Natural killer cell (primary cell): Measurements from ENCODE around the gene PHKG2. TPM values are rescaled to one million over a fixed set of nuclear protein-coding genes. Genes with fewer than 3 reads are reported as not detected.

ENCODE experiments used
- ATAC-seq, 3 donors: fragments of 150-1000 bp in 2 of 3; fragments of 200-7000 bp in 1 of 3; cut with Tn5 transposase; 1 replicate in 1 of 3; 2 replicates in 2 of 3; pipeline ENCODE4 v1.10.0; 2021; ENCODE audit warnings: mild to moderate bottlenecking in 2 of 3, moderate library complexity in 2 of 3
- DNase-seq, 2 donors: peaks; one replicate each; pipeline versions ENCODE4 v3.0.0 to v3.0.0-alpha.2; 2013 to 2021; ENCODE audit warnings: mixed read lengths in 1 of 2
- H3K27ac ChIP-seq: one replicate; pipeline ENCODE4 v1.5.1; 2013; ENCODE audit warnings: mild to moderate bottlenecking, low read length
- H3K27me3 ChIP-seq: one replicate; pipeline ENCODE4 v1.6.1; 2013; ENCODE audit warnings: low read length; ENCODE audit not compliant: control insufficient read depth, insufficient read depth
- H3K36me3 ChIP-seq: one replicate; pipeline ENCODE4 v1.6.1; 2013; ENCODE audit warnings: low read length; ENCODE audit not compliant: control insufficient read depth, insufficient read depth
- H3K4me1 ChIP-seq: one replicate; pipeline ENCODE4 v1.6.1; 2013; ENCODE audit warnings: low read length; ENCODE audit not compliant: control insufficient read depth, insufficient read depth
- H3K4me3 ChIP-seq: one replicate; pipeline ENCODE4 v1.5.1; 2013; ENCODE audit warnings: low read length
- H3K9me3 ChIP-seq: one replicate; pipeline ENCODE4 v1.6.1; 2013; ENCODE audit warnings: low read length; ENCODE audit not compliant: control insufficient read depth, insufficient read depth
- H3K27ac Mint-ChIP-seq, 2 donors: one replicate each; pipeline ENCODE4 v1.8.0; 2022; ENCODE audit warnings: mild to moderate bottlenecking in 2 of 2, mixed read lengths in 2 of 2, moderate library complexity in 1 of 2
- H3K27me3 Mint-ChIP-seq, 2 donors: one replicate each; pipeline ENCODE4 v1.8.0; 2022; ENCODE audit warnings: low read depth in 2 of 2, mixed read lengths in 2 of 2
- H3K36me3 Mint-ChIP-seq: one replicate; pipeline ENCODE4 v1.8.0; 2022; ENCODE audit warnings: mixed read lengths
- H3K4me1 Mint-ChIP-seq, 2 donors: one replicate each; pipeline ENCODE4 v1.8.0; 2022; ENCODE audit warnings: mixed read lengths in 2 of 2
- H3K4me3 Mint-ChIP-seq: one replicate; pipeline ENCODE4 v1.8.0; 2022; ENCODE audit warnings: mild to moderate bottlenecking, moderate library complexity, mixed read lengths
- H3K9me3 Mint-ChIP-seq, 2 donors: one replicate each; pipeline ENCODE4 v1.8.0; 2022; ENCODE audit warnings: mixed read lengths in 2 of 2
- WGBS: methylation state at CpG from one replicate; pipeline ENCODE4 v1.1.7; 2013; ENCODE audit warnings: missing lambda C conversion rate; ENCODE audit not compliant: insufficient coverage; 5-methylcytosine and 5-hydroxymethylcytosine counted together
- intact Hi-C: fragments of 100-400 bp; cut with micrococcal nuclease; formaldehyde crosslinking; loops from one replicate; pipeline ENCODE4 v1.14.2; 2022
- total RNA-seq, 4 donors: library from RNA; stranded (reverse); fragments of 120-200 nt in 1 of 4; gene quantifications; one replicate each; pipeline versions ENCODE4 v1.2.3 to v1.2.4, GENCODE V29; 2013 to 2022
- TF ChIP-seq, protein P1 (sequence below): fragments of 200-600 bp; IDR thresholded peaks from one replicate; pipeline ENCODE4 v1.8.0; 2022; ENCODE audit warnings: antibody characterized with exemption

PHKG2 gene
- total RNA-seq, 3 donors from 2014 or later (not counting 1 experiment from before 2014, with no cell fraction given) = 50.5 to 86.1 (median 64.8) TPM

DNA sequence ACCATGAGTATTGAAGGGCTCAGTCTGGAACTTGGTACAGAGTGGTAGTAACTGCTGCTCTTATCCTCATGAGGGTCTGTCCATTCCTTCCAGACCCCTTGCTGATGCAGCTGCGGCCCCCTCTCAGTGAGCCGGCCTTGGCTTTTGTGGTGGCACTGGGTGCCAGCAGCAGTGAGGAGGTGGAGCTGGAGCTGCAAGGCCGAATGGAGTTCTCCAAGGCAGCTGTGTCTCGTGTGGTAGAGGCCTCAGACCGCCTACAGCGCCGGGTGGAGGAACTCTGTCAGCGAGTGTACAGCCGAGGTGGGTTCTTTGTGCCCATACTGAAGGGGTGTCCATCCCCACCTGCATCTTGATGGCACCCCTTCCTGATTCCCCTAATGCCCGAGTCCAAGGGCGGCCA is 15.9 kb downstream of the PHKG2 start:
- Mint-ChIP-seq H3K4me1 (peaks cover 43 to 67% of the 10 kb centered on the region in 2 donors), H3K9me3 (no peaks in the 10 kb centered on the region), H3K4me3 (peak overlapping the region; percentile 95), H3K27me3 (no peaks in the 10 kb centered on the region), H3K36me3 (peaks cover 7% of the 10 kb centered on the region), H3K27ac (peak overlapping the region; percentile 92)
- Histone ChIP-seq H3K4me1 (peaks cover 71% of the 10 kb centered on the region), H3K9me3 (no peaks in the 10 kb centered on the region), H3K27me3 (no peaks in the 10 kb centered on the region), H3K4me3 (no peak overlapping the region), H3K36me3 (peaks cover 55% of the 10 kb centered on the region), H3K27ac (no peak overlapping the region)
- intact Hi-C loops = loop anchor here (5.0 to 10.0 kb wide), 2 partner anchors 49 to 158 kb away; partner anchors contain the start of gene FBXL19
- TF ChIP-seq, protein P1, sequence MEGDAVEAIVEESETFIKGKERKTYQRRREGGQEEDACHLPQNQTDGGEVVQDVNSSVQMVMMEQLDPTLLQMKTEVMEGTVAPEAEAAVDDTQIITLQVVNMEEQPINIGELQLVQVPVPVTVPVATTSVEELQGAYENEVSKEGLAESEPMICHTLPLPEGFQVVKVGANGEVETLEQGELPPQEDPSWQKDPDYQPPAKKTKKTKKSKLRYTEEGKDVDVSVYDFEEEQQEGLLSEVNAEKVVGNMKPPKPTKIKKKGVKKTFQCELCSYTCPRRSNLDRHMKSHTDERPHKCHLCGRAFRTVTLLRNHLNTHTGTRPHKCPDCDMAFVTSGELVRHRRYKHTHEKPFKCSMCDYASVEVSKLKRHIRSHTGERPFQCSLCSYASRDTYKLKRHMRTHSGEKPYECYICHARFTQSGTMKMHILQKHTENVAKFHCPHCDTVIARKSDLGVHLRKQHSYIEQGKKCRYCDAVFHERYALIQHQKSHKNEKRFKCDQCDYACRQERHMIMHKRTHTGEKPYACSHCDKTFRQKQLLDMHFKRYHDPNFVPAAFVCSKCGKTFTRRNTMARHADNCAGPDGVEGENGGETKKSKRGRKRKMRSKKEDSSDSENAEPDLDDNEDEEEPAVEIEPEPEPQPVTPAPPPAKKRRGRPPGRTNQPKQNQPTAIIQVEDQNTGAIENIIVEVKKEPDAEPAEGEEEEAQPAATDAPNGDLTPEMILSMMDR = no peak
- WGBS = 93% methylated on average over 11 of the region's 11 CpGs
- no peak for ATAC-seq
- no peak for DNase-seq

DNA sequence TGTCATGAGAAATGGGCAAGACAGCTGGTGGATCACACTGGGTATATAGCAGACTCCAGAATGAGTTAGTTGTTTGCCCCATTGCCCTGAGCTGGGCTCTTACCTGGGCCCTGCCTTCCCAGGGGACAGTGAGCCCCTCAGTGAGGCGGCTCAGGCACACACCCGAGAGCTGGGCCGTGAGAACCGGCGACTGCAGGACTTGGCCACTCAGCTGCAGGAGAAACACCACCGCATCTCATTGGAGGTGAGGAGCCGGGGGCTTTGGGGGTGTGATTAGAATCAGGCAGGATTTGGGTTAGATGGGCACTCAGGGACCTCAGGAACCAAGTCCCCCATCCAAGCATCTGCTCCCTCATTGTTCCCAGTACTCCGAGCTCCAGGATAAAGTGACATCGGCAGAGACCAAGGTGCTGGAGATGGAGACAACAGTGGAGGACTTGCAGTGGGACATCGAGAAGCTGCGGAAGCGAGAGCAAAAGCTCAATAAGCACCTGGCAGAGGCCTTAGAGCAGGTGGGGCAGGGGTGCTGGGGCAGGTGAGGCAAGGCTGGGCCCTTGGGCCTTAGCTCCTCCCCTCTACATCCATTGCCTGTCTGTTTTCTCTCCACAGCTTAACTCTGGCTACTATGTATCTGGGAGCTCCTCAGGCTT is 16.7 kb downstream of the PHKG2 start:
- DNase-seq = no peak
- peaks cover 67% of the 10 kb centered on the region for H3K4me1 ChIP-seq
- no peaks in the 10 kb centered on the region for H3K9me3 Mint-ChIP-seq
- H3K27ac Mint-ChIP-seq = no peak overlapping the region
- H3K4me3 ChIP-seq = no peak overlapping the region
- H3K4me1 Mint-ChIP-seq = peaks cover 43 to 64% of the 10 kb centered on the region in 2 donors
- H3K36me3 ChIP-seq = peaks cover 62% of the 10 kb centered on the region
- ATAC-seq = no peak
- H3K27me3 Mint-ChIP-seq = no peaks in the 10 kb centered on the region
- intact Hi-C loops = loop anchor here (5.0 to 10.0 kb wide), 2 partner anchors 50 to 157 kb away; partner anchors contain the start of gene FBXL19
- no peaks in the 10 kb centered on the region for H3K27me3 ChIP-seq
- H3K4me3 Mint-ChIP-seq = no peak overlapping the region
- peaks cover 9% of the 10 kb centered on the region for H3K36me3 Mint-ChIP-seq
- H3K9me3 ChIP-seq = no peaks in the 10 kb centered on the region
- WGBS = 98% methylated on average over 12 of the region's 12 CpGs
- TF ChIP-seq, protein P1 = no peak
- no peak overlapping the region for H3K27ac ChIP-seq

DNA sequence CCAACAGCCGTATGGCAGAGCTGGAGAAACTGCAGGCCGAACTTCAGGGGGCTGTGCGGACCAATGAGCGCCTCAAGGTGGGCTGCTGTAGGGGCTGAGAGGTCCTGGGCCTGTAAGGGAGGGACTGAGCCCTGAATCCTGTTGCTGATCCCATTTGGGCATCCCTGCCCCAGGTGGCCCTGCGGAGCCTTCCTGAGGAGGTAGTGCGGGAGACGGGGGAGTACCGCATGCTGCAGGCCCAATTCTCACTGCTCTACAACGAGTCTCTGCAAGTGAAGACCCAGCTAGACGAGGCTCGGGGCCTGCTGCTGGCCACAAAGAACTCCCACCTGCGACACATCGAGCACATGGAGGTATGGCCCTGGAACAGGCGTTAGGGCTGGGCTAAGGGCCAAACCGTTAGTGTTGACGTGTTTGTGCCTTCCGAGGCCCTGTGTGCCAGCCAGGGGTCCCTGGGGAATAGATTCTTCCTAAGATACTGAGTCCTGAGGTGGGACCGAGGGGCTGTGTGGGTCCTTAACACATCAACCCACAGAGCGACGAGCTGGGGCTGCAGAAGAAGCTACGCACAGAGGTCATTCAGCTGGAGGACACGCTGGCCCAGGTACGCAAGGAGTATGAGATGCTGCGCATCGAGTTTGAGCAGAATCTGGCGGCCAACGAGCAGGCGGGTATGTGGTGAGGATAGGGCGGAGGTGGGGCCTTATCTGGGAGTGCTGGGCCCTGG is 18.1 kb downstream of the PHKG2 start:
- Histone ChIP-seq H3K4me1 (peaks cover 53% of the 10 kb centered on the region), H3K9me3 (no peaks in the 10 kb centered on the region), H3K27me3 (no peaks in the 10 kb centered on the region), H3K4me3 (no peak overlapping the region), H3K36me3 (peaks cover 69% of the 10 kb centered on the region), H3K27ac (no peak overlapping the region)
- Mint-ChIP-seq H3K36me3 (peaks cover 9% of the 10 kb centered on the region), H3K27me3 (no peaks in the 10 kb centered on the region), H3K27ac (peak overlapping the region; percentile 7 to 82), H3K4me1 (peaks cover 36 to 53% of the 10 kb centered on the region in 2 donors), H3K9me3 (no peaks in the 10 kb centered on the region), H3K4me3 (peak overlapping the region; percentile 31)
- ATAC-seq (no peak), DNase-seq (no peak)
- WGBS = 97% methylated on average over 29 of the region's 29 CpGs
- TF ChIP-seq, protein P1 = no peak
- intact Hi-C loops = loop anchor here (10.0 kb wide), 1 partner anchor 52 kb away; no protein-coding TSS in a partner anchor
